HG02798 (cell line): ENCODE data around the gene PILRA.
"Not testable (repeated sequence)": the region's sequence is repeated elsewhere in the genome, so short reads cannot be mapped to it uniquely, and the experiment has no call there.

Experiments used
- ATAC-seq: cut with Tn5 transposase; IDR thresholded peaks from one replicate; pipeline ENCODE4 v1.9.1; 2021; ENCODE audit warnings: mild to moderate bottlenecking; ENCODE audit not compliant: unreplicated experiment, poor library complexity

PILRA gene

DNA sequence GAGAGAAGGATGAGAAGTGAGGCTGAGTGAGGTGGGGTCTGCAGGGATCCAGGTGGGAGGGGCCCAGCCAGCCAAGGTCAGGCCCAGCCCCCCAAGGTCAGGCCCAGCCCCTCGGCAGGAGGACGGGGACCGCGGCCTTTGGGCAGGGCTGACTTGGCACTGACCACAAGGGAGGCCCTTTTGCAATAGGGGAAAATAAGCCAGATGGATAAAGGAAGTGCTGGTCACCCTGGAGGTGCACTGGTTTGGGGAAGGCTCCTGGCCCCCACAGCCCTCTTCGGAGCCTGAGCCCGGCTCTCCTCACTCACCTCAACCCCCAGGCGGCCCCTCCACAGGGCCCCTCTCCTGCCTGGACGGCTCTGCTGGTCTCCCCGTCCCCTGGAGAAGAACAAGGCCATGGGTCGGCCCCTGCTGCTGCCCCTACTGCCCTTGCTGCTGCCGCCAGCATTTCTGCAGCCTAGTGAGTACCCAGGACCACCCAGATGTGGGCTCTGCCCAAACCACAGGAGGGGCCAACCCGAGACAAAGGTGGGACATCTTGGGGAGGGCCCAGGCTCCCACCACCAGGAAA lies at the start of gene PILRA:
PILRA (plus strand) TSS at position 227 of the 571 bp plus-strand sequence; CDS start at position 397, 170 bp downstream.
- ATAC-seq, result no peak

- ATAC-seq, result not testable (repeated sequence)
These were observed 49.1 kb upstream of the PILRA start for GRCh38 chr7:100324194-100324593.

DNA sequence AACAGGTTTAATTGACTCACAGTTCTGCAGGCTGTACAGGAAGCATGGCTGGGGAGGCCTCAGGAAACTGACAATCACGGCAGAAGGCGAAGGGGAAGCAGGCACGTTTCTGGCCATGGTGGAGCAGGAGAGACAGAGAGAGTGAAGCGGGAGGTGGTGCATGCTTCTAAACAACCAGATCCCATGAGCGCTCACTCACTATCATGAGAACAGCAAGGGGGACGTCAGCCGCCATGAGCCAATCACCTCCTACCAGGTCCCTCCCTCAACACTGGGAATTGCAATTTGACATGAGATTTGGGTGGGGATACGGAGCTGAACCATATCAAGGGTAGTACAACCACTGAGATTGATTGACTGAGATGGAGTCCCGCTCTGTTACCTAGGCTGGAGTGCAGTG lies 47.6 kb upstream of the PILRA start:
- ATAC-seq, result not testable (repeated sequence)

GRCh38 chr7:100326914-100327313 lies 46.4 kb upstream of the PILRA start:
- not testable (repeated sequence) for ATAC-seq

- ATAC-seq, result peak; percentile 97
These were observed 37.5 kb upstream of the PILRA start for GRCh38 chr7:100335566-100336466.

- not testable (repeated sequence) for ATAC-seq
These were observed 35.1 kb upstream of the PILRA start for GRCh38 chr7:100338083-100338696.

GRCh38 chr7:100341286-100341685 lies 32.0 kb upstream of the PILRA start:
- not testable (repeated sequence) for ATAC-seq

DNA sequence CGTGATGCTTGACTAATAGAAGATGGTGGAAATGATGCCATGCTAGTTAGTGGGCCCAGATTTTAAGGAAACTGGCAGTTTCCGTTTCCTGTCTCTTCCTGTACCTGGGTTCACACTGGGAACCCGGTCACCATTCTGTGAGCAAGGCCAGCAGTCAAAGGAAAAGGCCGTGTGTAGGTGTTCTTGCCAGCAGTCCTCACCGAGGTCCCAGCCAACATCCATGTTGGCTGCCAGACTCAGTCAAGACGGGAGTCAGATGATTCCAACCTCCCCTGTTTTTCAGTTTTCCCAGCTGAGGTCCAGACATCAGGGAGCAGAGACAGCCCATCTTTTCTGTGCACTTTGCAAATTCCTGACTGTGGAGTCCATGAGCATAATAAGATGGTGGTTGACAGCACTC lies 30.5 kb upstream of the PILRA start:
- ATAC-seq, result no peak

- peak; percentile 2 for ATAC-seq
These were observed 29.1 kb upstream of the PILRA start for GRCh38 chr7:100344124-100344559.

DNA sequence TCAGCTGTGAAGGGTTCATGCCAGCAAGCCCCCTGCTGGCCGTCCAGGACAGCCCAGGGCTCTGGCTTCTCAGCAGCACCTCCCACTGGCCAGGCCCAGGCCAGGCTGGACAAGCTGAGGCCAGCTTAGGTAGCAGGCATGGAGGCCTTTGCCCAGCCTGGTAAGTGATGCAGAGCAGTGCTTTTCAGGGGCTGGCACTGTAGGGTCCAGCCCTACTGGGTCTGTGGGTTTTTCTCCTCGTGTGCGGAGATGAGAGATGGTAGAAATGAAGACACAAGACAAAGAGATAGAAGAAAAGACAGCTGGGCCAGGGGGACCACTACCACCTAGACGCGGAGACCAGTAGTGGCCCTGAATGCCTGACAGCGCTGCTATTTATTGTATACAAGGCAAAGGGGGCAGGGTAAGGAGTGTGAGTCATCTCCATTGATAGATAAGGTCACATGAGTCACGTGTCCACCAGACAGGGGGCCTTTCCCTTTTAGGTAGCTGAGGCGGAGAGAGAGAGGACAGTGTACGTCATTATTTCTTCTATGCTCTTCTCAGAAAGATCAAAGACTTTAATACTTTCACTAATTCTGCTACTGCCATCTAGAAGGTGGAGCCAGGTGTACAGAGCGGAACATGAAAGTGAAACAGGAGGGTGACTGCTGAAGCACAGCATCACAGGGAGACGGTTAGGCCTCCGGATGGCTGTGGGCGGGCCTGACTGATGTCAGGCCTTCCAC lies 28.6 kb upstream of the PILRA start:
- ATAC-seq, result peak; percentile 84

DNA sequence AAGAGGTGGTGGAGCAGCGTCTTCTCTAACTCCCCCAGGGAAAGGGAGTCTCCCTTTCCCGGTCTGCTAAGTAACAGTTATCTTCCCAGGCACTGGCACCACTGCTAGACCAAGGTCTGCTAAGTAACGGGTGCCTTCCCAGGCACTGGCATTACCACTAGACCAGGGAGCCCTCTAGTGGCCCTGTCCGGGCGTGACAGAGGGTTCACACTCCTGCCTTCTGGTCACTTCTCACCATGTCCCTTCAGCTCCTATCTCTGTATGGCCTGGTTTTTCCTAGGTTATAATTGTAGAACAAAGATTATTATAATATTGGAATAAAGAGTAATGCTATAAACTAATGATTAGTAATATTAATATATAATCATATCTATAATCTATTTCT lies 28.0 kb upstream of the PILRA start:
- ATAC-seq, result peak; percentile 49

DNA sequence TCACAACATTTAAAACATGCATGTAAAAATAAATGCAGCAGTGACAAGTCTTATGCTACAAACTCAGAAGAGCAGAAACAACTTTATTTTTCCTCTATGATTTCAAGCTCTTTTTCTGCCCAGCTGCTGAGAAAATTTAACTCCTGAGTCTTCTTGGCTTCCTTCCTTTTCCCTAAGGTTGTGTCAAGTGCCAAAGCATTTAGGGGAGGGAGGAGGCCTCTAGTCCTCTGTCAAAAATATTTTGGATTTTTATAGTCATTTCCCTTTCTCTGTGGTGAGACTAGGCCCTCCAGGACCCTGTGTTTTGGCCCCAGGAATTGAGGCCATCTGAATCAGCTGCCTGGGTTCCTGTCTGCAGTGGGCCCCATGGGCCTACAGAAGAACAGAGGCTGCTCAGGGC lies 26.4 kb upstream of the PILRA start:
- no peak for ATAC-seq

- ATAC-seq, result no peak
These were observed 24.5 kb upstream of the PILRA start for GRCh38 chr7:100348805-100349204.

DNA sequence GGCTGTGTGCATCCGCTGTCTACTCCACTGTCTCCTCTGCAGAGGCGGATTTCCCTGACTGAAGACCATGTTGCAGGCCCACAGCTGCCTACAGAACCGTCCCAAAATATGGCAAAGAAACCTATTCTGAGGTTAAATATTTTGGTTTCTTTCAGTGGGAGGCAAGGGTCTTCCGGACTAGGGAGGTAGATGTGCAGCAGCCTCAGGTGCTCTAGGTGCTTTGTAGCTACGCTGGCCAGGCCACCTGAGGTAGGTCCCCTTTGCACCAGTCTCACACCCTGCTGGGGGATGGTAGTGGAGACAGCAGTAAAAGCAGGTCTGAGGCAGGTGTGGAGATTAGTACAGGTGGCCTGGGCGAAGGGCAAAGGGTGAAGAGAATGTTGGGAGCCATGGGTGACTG lies 23.5 kb upstream of the PILRA start:
- no peak for ATAC-seq

DNA sequence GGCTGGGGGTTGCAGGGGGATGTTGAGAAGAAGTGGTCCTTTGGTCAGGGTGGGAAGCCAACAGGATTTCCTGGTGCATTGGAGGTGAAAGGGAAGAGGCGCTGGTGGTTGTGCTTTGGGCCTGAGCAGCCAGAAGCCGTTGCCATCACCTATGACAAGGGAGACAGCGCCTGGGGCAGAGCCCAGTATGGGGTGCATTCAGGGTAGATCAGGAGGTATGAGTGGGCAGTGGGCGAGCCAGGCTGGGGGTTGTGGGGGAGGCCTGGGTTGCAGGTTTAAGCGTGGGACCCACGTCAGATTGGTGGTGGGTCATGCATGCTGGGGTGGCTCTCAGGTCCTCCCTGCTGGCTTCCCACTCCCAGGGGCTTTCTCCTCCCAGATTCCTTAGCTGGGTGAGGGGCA lies 21.6 kb upstream of the PILRA start:
- no peak for ATAC-seq

DNA sequence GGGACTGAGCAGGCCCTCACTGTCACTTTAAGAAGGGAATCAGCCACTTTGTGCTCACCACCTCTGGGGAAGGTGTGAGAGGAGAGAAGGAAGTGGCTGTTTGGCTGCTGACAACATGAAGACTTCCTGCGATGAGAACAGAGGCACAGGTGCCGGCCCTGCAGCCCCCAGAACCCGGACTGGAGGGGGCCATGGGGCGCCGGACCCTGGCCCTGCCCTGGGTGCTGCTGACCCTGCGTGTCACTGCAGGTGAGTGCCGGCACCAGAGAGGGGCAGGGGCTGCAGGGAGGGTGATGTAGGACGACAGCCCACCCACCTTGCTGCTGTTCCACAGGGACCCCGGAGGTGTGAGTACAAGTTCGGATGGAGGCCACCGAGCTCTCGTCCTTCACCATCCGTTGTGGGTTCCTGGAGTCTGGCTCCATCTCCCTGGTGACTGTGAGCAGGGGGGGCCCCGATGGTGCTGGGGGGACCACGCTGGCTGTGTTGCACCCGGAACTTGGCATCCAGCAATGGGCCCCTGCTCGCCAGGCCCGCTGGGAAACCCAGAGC lies 21.0 kb upstream of the PILRA start:
- ATAC-seq, result not testable (repeated sequence)

GRCh38 chr7:100352984-100353684 lies 20.2 kb upstream of the PILRA start:
- no peak for ATAC-seq

DNA sequence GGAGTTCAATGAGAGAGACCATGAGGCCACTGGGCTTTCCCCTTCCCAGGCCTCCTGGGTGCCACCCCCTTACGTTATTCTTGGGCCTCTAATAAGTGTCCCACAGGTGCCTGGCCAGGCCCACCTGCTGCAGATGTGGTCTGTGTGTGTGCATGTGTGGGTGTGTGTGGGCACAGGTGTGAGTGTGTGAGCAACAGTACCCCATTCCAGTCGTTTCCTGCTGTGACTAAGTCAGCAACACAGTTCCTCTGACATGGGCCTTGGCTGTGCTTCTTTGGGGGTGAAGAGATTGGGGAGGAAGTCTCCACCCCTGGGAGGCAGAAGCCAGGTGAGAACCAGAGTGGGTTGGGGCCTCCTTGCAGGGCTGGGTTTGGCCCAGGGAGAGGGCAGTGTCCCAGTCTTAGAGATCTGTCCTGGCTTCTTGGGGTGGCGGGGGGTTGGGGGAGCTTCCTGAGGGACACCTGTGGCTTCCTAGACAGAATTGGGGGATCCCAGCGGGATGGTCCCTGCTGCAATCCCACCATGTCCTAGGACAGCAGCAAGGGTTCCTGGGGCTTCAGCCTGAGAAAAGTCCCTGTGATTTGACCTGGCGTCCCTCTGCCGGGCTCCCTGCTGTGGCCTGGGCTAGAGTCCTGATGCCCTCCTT lies 19.5 kb upstream of the PILRA start:
- no peak for ATAC-seq

GRCh38 chr7:100356416-100357068 lies 16.7 kb upstream of the PILRA start:
- ATAC-seq, result no peak
